ENCODE measurements around the gene MACROD2. TPM values are rescaled to one million over a fixed set of nuclear protein-coding genes. Genes with fewer than 3 reads are reported as not detected.
A peak's percentile ranks its signal among the peaks of the same experiment; 100 is the strongest.

Gene MACROD2
- total RNA-seq, 1 donor from 2014 or later = 1.6 TPM

GRCh38 chr20:15396900-15397299 is 1401.6 kb downstream of the MACROD2 start:
- TF ChIP-seq, protein P1, sequence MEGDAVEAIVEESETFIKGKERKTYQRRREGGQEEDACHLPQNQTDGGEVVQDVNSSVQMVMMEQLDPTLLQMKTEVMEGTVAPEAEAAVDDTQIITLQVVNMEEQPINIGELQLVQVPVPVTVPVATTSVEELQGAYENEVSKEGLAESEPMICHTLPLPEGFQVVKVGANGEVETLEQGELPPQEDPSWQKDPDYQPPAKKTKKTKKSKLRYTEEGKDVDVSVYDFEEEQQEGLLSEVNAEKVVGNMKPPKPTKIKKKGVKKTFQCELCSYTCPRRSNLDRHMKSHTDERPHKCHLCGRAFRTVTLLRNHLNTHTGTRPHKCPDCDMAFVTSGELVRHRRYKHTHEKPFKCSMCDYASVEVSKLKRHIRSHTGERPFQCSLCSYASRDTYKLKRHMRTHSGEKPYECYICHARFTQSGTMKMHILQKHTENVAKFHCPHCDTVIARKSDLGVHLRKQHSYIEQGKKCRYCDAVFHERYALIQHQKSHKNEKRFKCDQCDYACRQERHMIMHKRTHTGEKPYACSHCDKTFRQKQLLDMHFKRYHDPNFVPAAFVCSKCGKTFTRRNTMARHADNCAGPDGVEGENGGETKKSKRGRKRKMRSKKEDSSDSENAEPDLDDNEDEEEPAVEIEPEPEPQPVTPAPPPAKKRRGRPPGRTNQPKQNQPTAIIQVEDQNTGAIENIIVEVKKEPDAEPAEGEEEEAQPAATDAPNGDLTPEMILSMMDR (IDR thresholded peaks at IDR 0.05; ENCODE audit: insufficient read depth, low read length, severe bottlenecking) = no peak

DNA sequence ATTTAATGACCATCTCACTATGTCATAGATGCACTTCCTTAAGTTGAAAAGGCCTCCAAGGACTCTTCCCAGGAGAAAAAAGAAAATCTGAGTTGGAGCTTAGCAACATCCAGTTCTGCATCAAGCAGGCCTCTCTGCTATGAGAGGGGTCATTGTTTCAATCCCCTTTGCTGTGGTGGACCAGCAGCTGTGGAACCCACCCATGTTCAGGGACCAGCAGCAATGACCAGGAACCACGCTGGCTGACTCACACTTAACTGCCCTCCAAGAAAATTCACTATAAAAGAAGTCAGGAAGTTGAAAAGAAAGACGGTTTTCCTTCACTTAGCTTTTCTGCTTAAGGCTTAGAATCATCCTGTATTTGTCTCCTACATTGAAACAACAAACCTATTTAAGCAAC is 1404.5 kb downstream of the MACROD2 start:
- H3K36me3 ChIP-seq (ENCODE audit: control insufficient read depth, insufficient read depth, low read length) = no peaks in the 10 kb centered on the region
- no peak overlapping the region for H3K4me3 ChIP-seq (ENCODE audit: low read depth, low read length)
- no peak for FAIRE-seq
- no peak for DNase-seq (ENCODE audit: low read depth)
- TF ChIP-seq, protein P1 (IDR thresholded peaks at IDR 0.05; ENCODE audit: insufficient read depth, low read length, severe bottlenecking) = no peak
- no peaks in the 10 kb centered on the region for H3K27me3 ChIP-seq (ENCODE audit: control insufficient read depth, insufficient read depth, low read length)

More at GRCh38 chr20:15396900-15397299, 1401.6 kb downstream of the MACROD2 start:
- H3K36me3 ChIP-seq (ENCODE audit: control insufficient read depth, insufficient read depth, low read length) = no peaks in the 10 kb centered on the region
- no peak for FAIRE-seq
- no peak overlapping the region for H3K4me3 ChIP-seq (ENCODE audit: low read depth, low read length)
- DNase-seq (ENCODE audit: low read depth) = no peak
- no peaks in the 10 kb centered on the region for H3K27me3 ChIP-seq (ENCODE audit: control insufficient read depth, insufficient read depth, low read length)

DNA sequence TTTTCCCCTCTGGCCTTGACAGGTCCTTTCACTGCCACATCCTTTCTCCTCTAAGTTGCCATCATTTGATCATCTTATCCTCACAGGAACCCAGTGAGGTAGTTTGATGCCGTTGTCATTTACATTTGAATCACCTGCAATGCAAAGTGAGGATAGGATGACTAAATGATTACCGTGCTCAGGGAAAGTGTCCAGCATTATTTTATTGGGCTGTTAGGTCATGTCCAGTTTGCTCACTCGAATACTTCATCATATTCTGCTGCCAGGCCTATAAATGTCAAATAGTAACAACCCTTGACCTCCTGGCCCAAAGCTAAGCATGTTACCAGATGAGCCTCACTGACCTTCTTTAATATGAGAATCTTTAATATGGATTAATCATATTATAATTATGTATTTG is 1410.8 kb downstream of the MACROD2 start:
- H3K36me3 ChIP-seq (ENCODE audit: control insufficient read depth, insufficient read depth, low read length) = no peaks in the 10 kb centered on the region
- TF ChIP-seq, protein P1 (IDR thresholded peaks at IDR 0.05; ENCODE audit: insufficient read depth, low read length, severe bottlenecking) = no peak
- no peak overlapping the region for H3K4me3 ChIP-seq (ENCODE audit: low read depth, low read length)
- no peaks in the 10 kb centered on the region for H3K27me3 ChIP-seq (ENCODE audit: control insufficient read depth, insufficient read depth, low read length)
- DNase-seq (ENCODE audit: low read depth) (peak; percentile 3), FAIRE-seq (no peak)

DNA sequence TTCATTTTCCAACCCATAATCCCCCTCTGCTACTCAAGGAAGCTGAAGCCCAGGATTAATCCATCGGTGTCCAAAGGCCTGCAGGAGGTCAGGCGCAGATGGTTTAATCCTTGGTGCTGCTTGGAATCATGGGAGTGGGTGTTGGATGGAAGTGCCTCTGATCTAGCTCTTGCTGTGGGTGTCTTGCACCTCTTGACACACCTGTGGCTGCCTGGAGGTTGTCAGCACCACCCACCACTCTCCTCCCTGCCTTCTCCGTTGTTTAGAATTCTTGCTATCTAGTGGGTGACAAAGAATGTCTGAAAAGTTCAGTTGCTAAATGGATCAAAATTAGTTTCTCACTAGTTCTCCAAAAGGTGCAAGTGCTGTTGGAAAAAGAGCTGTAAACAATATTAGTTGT is 1416.5 kb downstream of the MACROD2 start:
- TF ChIP-seq, protein P1 (IDR thresholded peaks at IDR 0.05; ENCODE audit: insufficient read depth, low read length, severe bottlenecking) = no peak

DNA sequence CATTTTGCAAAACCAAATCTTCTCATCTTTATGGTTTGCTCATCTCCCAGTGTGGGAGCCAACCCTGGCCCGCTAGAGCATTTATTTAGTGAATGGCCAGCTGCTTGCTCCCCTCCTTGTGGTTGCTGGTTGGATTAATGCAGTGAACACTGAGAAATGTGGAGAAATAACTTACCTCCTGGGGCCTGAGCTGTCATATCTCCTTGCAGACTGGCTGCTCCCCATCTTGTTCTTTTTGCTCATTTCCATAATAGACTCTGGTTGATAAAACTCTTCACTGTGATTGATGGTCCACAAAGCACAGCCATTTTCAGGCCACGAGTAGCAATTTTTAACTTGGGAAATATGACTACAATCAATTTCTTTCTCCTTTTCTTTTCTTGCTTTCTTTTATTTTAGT is 1420.6 kb downstream of the MACROD2 start:
- no peak overlapping the region for H3K4me3 ChIP-seq (ENCODE audit: low read depth, low read length)
- no peaks in the 10 kb centered on the region for H3K36me3 ChIP-seq (ENCODE audit: control insufficient read depth, insufficient read depth, low read length)
- TF ChIP-seq, protein P1 (IDR thresholded peaks at IDR 0.05; ENCODE audit: insufficient read depth, low read length, severe bottlenecking) = no peak
- FAIRE-seq (no peak), DNase-seq (ENCODE audit: low read depth) (no peak)
- no peaks in the 10 kb centered on the region for H3K27me3 ChIP-seq (ENCODE audit: control insufficient read depth, insufficient read depth, low read length)

More for the DNA sequence above, 1416.5 kb downstream of the MACROD2 start:
- FAIRE-seq (no peak), DNase-seq (ENCODE audit: low read depth) (no peak)
- Histone ChIP-seq H3K27me3 (ENCODE audit: control insufficient read depth, insufficient read depth, low read length) (no peaks in the 10 kb centered on the region), H3K4me3 (ENCODE audit: low read depth, low read length) (no peak overlapping the region), H3K36me3 (ENCODE audit: control insufficient read depth, insufficient read depth, low read length) (no peaks in the 10 kb centered on the region)

GRCh38 chr20:15419856-15420255 is 1424.5 kb downstream of the MACROD2 start:
- DNase-seq (ENCODE audit: low read depth) (no peak), FAIRE-seq (no peak)

More at GRCh38 chr20:15419856-15420255, 1424.5 kb downstream of the MACROD2 start:
- no peak overlapping the region for H3K4me3 ChIP-seq (ENCODE audit: low read depth, low read length)
- H3K36me3 ChIP-seq (ENCODE audit: control insufficient read depth, insufficient read depth, low read length) = no peaks in the 10 kb centered on the region
- H3K27me3 ChIP-seq (ENCODE audit: control insufficient read depth, insufficient read depth, low read length) = no peaks in the 10 kb centered on the region
- TF ChIP-seq, protein P1 (IDR thresholded peaks at IDR 0.05; ENCODE audit: insufficient read depth, low read length, severe bottlenecking) = no peak

All from bronchial epithelial cell (primary cell).